HG03571 (cell line): ENCODE data around the gene PHACTR1.

Experiments
- ATAC-seq: cut with Tn5 transposase; IDR thresholded peaks from one replicate; pipeline ENCODE4 v1.9.1; 2021; ENCODE audit not compliant: unreplicated experiment

Gene PHACTR1

DNA sequence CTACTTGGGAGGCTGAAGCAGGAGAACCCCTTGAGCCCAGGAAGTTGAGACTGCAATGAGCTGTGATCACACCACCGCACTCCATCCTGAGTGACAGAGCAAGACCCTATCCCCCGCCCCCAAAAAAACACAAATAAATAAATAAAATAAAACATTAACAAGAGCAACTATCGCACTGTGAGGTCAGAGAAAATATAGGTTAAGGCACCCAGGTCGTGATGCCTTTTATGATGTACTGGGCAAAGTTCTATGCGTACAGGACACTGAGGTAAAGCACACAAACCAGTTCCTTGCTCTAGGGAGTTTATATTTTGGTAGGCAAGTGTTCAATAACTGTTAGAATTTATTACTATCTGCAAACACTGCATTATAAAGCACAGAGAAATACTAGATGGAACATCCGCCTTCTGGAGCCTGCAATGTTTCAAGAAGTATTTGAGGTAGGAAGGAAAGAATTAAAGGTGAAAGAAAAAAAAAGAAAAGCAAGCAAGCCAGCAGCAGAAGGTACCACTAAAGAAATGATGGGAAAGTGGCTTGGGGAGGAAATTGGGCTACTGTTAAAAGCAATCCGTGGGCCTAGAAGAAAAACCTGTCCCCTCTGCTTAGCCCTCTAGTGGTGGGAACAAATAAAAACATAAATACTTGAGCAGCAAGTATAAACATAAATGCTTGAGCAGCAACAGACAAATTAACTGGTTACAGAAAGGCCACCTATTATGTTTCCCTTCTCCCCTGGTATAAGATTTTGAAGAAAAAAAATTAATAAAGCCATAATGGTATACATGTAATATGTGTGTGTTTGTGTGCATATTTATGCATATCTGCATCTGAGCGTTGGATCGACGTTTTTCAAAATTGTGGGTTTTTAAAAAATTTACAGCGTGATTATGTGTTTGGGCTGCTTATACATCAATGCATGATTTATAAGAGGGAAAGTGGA is 128.0 kb downstream of the PHACTR1 start:
- ATAC-seq = no peak

DNA sequence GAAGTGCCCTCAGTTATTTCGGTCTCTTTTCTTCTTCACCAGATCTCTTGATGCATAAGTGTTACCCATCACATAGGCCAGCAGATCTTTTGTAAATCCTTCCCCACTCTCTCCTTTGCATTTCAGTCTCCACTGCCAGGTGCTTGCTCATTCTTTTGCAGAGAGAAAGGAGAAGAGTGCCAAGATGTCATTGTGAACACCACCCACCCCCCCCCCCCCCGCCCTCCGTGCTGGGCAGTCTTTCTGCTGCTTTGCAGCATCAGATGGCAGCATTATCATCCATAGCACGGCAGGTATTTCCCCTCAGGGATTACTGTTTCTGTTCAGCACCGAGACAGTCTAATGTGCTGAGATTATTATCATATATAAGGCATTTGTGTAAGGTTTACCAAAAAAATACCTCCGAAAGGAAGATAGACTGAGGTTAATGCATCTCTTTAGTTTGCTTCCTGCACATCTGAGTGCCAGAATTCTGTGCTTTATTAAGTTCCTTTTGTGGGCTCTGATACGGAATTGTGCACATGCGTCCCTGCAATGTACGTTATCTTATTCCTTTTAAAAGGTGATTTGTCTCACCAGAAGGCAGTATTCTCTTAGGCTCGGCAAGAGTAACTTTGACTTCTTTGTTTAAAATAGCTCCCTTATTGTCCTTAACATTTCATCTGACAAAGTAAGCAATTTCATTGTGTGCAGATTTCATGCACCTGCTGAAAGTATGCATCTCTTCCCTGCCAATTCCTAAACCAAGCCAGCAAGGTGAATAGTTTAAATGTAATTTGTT is 128.8 kb downstream of the PHACTR1 start:
- no peak for ATAC-seq

DNA sequence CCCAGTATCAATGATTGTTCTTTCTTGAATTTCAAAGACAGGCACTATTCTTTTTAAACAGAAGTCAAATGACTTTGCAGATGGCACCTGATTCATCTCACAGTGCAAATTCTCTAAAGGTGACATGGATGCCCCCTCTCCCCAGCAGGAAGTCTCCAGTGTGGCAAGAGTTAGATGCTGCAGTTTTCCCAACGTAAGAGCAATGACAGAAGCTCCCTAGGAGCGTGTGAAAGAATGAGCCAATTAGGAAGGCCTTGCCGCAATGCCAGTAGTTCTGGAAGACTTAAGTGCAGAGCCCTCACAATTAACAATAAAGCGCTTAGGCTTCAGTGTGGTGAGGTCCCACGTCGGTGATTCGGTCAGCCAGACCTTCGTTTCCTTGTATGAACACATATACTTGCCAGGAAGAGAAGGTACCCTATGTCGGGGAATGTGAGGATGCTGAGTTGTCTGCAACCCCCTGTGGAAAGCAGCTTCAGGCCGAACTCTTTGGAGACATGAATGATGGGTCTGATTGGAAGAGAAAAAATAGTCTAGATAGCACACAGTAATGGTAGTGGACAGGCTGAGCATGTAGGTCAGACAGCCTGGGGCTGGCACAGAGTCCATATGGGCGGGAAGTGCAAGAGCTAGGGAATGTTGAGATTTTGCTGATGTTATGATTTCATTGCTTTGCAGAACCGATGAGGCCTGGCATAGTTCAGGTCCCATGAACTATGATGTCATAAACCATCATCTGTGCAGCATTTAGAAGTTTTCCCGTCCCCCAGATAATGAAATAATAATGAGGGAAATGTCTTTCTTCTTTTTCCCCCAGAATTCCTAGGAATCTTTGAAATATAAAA is 132.6 kb downstream of the PHACTR1 start:
- ATAC-seq = no peak

DNA sequence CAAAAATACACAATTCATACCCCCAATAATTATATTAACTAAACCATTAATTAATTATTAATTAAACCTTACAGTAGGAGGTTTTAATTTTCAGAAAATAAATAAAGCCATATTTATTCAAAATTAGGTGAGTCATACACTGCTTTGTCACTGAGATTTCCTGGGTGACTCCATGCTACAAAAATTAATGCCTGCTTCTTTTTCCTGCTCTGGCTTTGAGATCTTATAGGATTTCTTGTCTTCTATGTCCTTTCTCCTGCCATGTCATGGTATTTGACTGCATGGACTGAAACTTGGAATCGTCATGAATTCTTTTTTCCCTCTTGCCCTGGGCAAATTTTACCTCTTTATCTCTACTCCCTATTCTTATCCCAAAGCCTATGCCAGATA is 133.2 kb downstream of the PHACTR1 start:
- ATAC-seq = no peak

DNA sequence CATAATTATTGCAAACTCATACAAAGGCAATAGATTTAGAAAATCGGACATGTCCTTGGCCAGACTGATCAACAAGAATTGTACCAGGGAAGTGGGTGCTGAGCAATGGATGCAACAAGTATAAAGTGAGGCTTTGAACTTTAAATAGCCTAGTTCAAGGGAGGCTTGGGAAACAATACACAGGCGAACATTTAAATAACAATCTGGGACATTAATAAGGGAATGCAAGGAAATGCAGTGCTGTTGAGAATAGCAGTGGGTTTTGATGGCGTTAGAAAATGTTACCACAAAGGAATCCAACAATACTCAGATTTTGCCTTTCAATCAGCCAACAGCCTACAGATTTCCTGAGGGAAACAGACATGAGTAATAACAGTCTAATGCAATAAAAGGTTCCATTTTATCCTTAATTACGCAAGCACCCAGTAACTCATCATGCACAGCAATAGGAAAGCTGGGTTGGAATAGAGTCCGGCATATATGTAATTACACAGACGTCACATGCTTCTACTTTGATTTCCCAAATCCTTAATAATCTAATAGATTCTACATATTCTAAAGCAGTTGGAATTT is 134.6 kb downstream of the PHACTR1 start:
- no peak for ATAC-seq

DNA sequence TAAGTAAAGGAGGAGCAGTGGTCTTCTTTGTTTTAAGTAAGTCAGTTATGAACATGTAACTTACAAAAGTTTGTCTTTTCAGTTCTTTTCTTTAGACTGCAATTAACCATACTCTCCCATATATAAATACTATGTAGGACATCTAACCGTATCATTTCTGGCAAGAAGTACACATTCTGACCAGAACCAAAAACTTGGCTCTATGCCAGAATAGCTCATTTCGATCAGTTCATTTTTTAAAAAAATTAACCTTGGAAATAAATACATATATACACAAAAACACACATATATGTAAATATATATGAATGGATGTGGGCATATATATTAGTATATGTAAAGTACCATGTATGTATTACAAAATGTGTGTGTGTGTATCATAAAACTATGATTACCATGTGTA is 145.0 kb downstream of the PHACTR1 start:
- no peak for ATAC-seq

DNA sequence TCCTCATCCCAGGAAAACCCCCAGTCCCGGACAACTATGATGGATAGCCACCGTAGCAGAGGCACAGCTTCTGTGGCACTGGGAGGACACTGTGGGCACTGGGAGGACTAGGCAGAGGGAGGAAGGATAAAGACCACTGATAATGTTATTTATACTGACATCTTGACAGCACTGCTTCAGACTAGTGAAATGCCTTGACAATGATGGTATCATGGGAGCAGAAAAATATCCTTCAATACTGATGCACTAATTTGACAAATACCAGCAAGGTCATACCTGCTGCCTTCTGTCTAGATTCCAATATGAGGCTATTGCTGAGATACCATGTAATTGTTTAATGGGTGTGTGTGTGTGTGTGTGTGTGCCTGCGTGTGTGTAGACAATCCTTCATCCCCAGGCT is 148.6 kb downstream of the PHACTR1 start:
- no peak for ATAC-seq

DNA sequence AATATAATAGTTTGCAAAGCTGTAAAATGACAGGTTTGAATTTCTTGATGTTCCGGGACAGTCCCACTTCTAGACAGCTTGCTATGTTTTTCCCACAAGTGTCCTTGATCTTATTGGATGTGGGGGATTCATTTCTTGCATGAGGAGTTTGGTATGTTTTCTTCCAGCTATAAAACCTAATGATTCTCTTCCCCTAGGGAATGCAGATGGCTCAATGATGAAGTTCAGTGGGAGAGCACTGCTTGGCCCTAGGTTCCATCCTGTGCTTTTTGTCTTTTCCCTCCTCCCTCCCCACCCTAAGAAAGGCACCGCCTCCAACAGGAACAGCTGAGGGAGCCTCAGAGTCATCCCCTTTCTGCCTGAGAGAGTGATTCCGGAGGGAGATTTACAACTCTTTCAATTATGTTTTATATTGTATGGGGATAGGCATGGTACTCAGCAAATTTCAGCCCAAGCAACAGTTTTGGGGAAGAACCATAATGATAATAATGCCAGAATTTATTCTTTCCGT is 149.2 kb downstream of the PHACTR1 start:
- ATAC-seq = no peak

DNA sequence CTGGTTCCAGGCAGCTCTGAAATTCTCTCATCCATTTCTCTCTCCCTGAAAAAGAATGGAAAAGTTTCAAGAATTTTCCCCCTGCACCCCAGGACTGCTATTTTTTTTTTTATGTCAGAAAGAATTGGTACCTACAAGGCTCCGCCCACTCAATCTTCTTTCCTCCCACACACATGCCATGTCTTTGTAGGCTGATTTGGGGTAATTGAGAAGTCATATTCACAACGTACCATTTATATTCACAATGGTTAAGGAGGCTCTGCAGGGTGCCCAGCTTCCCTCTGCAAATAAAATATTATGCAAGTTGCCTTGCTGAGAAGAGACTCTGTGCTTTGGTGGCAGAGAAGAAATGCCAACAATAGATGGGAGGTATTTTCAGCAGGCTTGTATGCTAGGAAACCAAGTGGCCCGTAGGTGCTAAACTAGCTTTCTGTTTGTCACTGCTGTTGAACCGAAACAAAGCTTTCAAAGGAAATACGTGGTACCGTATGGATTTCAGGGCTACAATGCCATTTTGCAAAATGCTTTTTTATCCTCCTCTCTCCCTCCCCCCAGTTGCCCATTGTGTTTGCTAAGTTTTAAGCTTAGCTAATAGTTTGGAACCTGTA is 150.0 kb downstream of the PHACTR1 start:
- ATAC-seq = no peak

DNA sequence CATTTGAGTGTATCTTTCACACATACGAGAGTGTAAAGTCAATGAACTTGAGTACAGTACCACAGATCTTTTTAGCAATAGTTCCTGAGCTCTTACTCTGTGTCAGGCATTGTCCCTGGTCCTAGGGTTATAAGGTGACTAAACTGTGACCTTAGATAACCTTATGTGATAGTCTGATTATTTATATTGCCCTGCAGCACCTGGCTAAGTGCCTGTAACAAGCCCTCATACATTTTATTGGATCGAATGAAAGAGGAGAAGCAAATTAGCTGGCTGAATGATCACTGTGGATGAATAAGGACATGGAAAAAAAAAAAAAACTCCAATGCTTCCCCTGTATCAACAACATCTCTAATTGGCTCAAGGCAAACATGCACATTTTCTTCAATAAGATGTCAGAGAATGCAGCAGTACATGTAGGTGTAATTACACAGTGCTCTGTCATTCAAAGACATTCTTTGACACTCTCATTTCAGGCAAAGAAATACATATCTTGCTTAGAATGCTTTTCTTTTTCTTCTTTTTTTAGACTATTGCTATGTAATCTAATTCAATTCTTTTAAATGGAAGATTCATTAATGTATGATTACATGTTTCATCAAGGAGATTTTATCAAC is 153.4 kb downstream of the PHACTR1 start:
- no peak for ATAC-seq

DNA sequence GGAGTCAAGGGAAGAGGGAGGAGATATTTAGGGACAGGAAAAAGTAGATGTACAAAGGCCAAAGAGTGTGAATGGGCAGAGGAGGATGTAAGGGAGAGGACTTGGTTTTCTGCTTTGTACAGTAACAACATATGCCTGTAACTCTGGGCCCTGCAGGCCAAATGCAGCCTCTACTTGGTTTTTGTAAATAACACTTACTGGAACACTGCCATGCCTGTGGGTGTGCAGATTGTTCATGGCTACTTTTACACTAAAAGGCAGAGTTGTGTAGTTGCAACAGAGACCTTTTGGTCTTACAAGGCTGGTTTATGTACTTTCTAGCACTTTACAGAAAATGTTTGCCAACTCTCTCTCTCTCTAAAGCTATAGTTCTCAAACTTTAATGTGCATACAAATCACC is 157.1 kb downstream of the PHACTR1 start:
- ATAC-seq = no peak

DNA sequence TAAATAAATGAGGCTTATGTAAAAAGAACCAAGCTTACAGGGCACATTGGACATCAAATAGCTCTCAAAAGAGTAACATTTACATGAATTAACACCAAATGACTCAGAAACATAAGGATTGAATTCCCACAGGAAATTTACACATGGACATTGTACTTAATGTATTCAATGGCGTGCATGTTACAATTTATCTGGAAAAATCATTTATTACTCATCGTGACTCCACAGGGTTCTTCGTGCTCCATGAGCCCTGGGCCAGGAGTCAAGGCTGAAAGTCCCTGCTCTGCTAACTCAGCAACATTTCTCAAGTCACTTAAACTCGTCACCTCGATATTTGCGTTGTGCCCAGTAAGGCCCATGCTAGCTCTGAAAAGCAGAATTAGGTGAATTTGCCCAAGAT is 158.5 kb downstream of the PHACTR1 start:
- no peak for ATAC-seq

DNA sequence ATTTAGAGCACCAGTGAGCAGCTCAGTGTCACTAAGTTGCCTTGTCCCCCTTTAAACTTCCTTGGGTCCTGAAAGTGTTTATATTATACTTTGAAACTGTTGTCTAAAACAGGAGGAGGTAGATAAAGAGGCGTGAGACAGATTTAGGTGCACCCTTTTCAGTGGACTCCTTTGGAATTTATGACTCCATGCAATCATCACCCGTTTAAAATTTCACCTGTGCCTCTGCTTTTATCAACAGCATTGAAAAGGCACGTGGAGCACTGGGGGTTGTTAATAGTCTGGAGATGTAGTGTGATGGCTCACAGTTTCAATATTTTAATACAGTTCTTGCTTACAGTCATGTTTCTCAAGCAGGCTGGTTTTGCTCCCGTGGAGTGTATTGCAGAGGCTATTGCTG is 162.2 kb downstream of the PHACTR1 start:
- ATAC-seq = no peak

DNA sequence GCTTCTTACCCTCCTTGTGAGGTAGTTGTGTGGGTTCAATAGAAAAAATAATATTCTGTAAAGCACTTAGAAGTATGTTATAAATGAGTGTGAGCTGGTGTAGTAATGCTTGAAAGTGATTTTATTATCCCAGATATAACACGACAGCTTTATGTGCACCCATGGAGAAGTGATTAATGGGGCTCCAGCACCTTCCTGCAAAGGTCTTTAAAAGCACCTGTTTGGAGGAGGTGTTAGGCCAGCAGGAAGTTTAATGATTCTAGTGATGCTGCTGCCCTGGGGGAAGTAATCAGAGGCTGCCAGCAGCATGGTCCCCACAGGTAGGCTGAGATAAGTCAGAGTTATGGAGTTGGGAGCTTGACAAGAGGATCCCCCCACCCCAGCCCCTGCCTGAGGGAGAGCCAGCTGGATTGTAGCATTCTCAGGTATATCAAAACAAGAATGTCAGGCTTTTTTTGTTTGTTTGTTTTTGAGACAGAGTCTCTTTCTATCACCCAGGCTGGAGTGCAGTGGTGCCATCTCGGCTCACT is 166.3 kb downstream of the PHACTR1 start:
- ATAC-seq = no peak

DNA sequence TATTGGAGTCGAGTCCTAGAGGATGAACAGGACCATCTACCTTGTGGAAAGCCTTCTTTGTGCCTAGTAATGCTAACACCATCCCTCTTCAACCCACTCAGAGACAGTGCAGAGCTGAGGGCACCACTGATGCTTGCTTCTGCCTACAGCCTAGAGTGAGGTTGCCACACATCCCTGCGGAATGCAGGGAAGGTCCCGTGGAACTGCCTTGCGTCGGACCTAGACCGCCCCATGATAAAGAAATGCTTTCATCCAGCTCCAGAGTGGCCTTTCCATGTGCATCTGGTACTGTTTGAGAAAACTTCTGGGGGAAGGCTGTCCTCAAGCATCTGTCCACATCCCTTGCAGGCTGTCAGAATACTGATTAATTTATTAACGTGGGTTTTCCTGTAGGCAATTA is 168.4 kb downstream of the PHACTR1 start:
- ATAC-seq = no peak

DNA sequence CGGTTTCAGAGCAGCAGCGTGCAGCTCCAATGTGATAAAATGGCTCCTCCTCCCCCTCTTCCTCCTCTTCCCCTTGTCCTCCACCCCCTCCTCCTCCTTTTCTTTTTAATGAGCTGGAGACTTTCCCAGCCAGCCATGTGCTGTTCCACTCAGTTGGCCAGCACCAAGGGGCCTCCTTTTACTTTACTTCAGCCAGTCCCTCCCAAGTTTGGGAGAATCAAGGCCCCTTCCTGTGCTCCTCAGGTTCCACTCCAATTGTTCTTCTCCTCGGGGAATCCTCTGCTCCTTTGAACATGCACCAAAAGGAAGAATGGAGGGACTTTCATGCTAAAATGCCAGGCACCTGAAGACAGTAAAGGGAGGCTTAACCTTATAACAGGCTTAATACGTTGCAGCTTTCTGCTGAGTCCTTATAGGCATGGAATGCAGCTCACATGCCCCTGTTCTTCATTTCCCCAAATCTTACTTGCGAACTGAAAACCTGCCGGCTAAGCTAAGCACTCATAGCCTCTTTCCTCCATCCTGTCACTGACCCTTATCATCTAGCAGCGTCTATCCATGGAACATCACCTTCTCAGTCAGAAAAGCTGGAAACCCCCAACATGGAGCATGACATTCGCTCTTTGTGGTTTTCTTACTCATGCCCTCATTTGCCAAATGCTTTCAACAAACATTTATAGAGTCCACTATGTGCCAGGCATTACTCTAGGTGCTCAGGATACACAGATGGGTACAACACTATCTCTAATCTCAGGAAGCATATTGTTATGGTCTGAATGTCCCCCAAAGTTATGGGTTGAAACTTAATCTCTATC is 170.6 kb downstream of the PHACTR1 start:
- ATAC-seq = no peak

DNA sequence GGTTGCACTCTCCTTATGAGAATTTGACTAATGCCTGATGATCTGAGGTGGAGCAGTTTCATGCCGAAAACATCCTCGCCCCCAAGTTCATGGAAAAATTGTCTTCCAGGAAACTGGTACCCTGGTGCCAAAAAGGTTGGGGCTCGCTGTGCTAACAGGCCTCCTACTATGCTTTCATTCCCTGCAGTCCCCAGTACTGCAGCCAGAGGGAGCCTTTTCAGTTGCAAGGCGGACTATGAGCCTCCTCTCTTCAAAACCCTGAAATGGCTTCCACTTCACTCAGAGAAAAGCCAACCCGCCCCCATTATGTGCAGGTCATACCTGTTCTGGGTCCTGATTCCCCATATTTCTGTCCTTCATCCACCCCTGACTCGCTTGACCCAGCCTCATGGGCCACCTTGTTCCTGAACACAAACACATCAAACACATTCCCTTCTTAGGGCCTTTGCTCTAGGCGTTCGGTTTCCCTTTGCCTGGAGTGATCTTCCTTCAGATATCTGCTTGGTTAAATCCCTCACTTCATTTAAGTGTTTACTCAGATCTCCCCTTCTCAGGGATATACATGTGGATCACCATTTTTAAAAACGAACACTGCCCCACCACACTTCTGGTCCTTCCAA is 173.7 kb downstream of the PHACTR1 start:
- ATAC-seq = no peak

DNA sequence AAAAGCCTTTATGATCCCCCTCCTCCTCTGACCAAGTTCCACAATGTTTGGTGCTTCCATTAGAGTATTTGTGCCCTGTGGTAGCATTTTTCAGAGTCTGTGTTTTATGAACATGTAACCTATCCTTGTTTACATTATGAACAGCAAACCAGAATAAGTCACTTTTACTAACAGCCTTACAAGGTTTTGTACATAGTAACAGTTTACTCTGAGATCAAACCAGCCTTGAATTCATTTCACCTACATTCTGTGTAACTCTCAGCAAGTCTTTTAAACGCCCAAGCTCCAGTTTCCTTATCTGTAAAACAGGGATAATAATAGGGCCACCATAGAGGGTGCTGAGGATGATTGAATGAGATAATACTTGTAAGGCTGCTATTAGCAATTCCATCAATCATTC is 175.0 kb downstream of the PHACTR1 start:
- ATAC-seq = no peak
